NT2/D1 (cell line): ENCODE data around the gene PANK4.

Source experiments
- SUZ12 ChIP-seq: IDR thresholded peaks from 2 replicates; pipeline ENCODE4 v1.6.1; 2011; ENCODE audit not compliant: insufficient read length, insufficient read depth; ENCODE audit errors: extremely low read depth
- YY1 ChIP-seq: IDR thresholded peaks from 2 replicates; pipeline ENCODE4 v1.6.1; 2011; ENCODE audit not compliant: insufficient read length, insufficient read depth
- ZNF274 ChIP-seq: IDR thresholded peaks from 2 replicates; pipeline ENCODE4 v1.6.1; 2011; ENCODE audit warnings: mild to moderate bottlenecking, low read depth, low read length

DNA sequence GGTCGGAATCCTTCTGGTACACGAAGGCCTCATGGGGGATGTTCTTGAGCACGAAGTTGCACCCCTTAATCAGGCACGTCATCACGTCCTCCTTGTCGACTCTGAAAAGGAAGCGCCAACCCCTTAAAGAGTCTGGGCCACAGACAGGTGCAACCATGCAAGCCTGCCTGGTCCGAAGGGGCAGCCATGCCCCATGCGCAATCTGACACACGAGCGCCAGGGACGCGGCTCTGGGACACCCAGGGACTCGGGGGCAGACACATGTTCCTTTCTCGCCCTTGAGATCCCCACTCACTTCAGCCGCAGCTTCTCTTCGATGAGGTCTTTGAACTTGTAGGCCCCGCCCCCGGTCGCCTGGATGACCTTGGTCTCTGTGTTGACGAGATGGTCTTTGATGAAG, 5.6 kb downstream of the PANK4 start:
- TF ChIP-seq SUZ12: no peak
- TF ChIP-seq YY1: no peak
- no peak for TF ChIP-seq ZNF274
